Measurements from ENCODE around the gene STRAP. TPM values are rescaled to one million over a fixed set of nuclear protein-coding genes. Genes with fewer than 3 reads are reported as not detected.

Gene STRAP
- total and polyA plus RNA-seq, 2 donors (not counting 1 experiment from before 2014, with no cell fraction given), result 44.4 to 49.0 TPM

- Histone ChIP-seq H3K27me3 (replicated peaks in 1 of 4; ENCODE audit: control extremely low read depth in 1 of 4, control insufficient read depth in 3 of 4, insufficient read depth in 4 of 4, low read length in 3 of 4) (no peaks in the 10 kb centered on the region), H4K20me1 (ENCODE audit: control insufficient read depth, insufficient read depth, low read length, poor library complexity, severe bottlenecking) (no peaks in the 10 kb centered on the region), H2AFZ (ENCODE audit: insufficient read depth, low read depth, low read length, poor library complexity, severe bottlenecking) (no peak overlapping the region), H3K4me3 (ENCODE audit: control extremely low read depth in 1 of 5, extremely low read depth in 1 of 5, insufficient read depth in 1 of 5, low read depth in 2 of 5, low read length in 4 of 5) (no peak overlapping the region), H3K79me2 (ENCODE audit: control insufficient read depth, insufficient read depth, low read length) (peaks cover 21% of the 10 kb centered on the region), H3K36me3 (replicated peaks in 1 of 2; ENCODE audit: control extremely low read depth in 1 of 2, control insufficient read depth in 1 of 2, extremely low read depth in 1 of 2, insufficient read depth in 2 of 2, low read length in 1 of 2) (peaks cover 0 to 5% of the 10 kb centered on the region in 2 experiments), H3K27ac (ENCODE audit: low read length in 2 of 2) (no peak overlapping the region), H3K9me3 (ENCODE audit: control extremely low read depth in 1 of 3, control insufficient read depth in 2 of 3, insufficient read depth in 1 of 3, low read length in 2 of 3) (peaks cover 0 to 3% (median 0%) of the 10 kb centered on the region in 3 donors), H3K9ac (ENCODE audit: low read length) (no peak overlapping the region), H3K4me2 (replicated peaks; ENCODE audit: low read depth, low read length, poor library complexity, severe bottlenecking) (no peak overlapping the region), H3K4me1 (ENCODE audit: control insufficient read depth in 2 of 2, insufficient read depth in 2 of 2, low read length in 2 of 2) (peaks cover 11 to 13% of the 10 kb centered on the region in 2 donors)
- CTCF ChIA-PET, result no interaction called here
- Mint-ChIP-seq H3K9me3 (ENCODE audit: insufficient read depth) (peaks cover 2% of the 10 kb centered on the region), H3K4me1 (peaks cover 19% of the 10 kb centered on the region), H3K4me3 (no peak overlapping the region), H3K27me3 (no peaks in the 10 kb centered on the region), H3K27ac (no peak overlapping the region)
- no CpG with 5 or more reads among the region's 1 CpG for WGBS (ENCODE audit: insufficient coverage)
- no peak for TF ChIP-seq EZH2 (IDR thresholded peaks at IDR 0.05; ENCODE audit: borderline replicate concordance, insufficient read depth, low read depth, low read length, poor library complexity, severe bottlenecking)
- TF ChIP-seq, protein P1, sequence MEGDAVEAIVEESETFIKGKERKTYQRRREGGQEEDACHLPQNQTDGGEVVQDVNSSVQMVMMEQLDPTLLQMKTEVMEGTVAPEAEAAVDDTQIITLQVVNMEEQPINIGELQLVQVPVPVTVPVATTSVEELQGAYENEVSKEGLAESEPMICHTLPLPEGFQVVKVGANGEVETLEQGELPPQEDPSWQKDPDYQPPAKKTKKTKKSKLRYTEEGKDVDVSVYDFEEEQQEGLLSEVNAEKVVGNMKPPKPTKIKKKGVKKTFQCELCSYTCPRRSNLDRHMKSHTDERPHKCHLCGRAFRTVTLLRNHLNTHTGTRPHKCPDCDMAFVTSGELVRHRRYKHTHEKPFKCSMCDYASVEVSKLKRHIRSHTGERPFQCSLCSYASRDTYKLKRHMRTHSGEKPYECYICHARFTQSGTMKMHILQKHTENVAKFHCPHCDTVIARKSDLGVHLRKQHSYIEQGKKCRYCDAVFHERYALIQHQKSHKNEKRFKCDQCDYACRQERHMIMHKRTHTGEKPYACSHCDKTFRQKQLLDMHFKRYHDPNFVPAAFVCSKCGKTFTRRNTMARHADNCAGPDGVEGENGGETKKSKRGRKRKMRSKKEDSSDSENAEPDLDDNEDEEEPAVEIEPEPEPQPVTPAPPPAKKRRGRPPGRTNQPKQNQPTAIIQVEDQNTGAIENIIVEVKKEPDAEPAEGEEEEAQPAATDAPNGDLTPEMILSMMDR (IDR thresholded peaks at IDR 0.05), result no peak
- no peak for ATAC-seq (ENCODE audit: low read depth)
- POLR2A ChIA-PET, result no interaction called here
- intact Hi-C loops (cut with micrococcal nuclease), result no loop called here
- DNase-seq, result no peak
Observed at GRCh38 chr12:15932327-15932726, 50.1 kb downstream of the STRAP start.

DNA sequence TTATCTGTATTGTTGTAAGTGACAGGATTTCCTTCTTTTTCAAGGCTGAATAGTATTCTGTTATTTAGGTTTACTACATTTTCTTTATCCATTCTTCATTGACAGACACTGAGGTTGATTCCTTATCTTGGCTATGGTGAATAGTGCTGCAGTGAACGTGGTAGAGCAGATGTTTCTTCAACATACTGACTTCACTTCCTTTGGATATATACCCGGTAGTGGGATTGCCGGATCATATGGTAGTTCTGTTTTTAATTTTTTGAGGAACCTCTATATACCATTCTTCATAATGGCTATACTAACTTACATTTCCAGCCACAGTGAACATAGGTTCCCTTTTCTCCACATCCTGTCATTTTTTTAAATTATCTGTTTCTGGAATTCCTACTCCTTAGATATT, 50.8 kb downstream of the STRAP start:
- H3K4me1 Mint-ChIP-seq, result peaks cover 26% of the 10 kb centered on the region
- no peak overlapping the region for H3K27ac ChIP-seq (ENCODE audit: low read length in 2 of 2)
- peaks cover 0 to 5% of the 10 kb centered on the region in 2 experiments for H3K36me3 ChIP-seq (replicated peaks in 1 of 2; ENCODE audit: control extremely low read depth in 1 of 2, control insufficient read depth in 1 of 2, extremely low read depth in 1 of 2, insufficient read depth in 2 of 2, low read length in 1 of 2)
- POLR2A ChIA-PET, result no interaction called here
- peaks cover 21% of the 10 kb centered on the region for H3K79me2 ChIP-seq (ENCODE audit: control insufficient read depth, insufficient read depth, low read length)
- no peak for ATAC-seq (ENCODE audit: low read depth)
- no peak for DNase-seq
- H3K9ac ChIP-seq (ENCODE audit: low read length), result no peak overlapping the region
- no peaks in the 10 kb centered on the region for H4K20me1 ChIP-seq (ENCODE audit: control insufficient read depth, insufficient read depth, low read length, poor library complexity, severe bottlenecking)
- no peak overlapping the region for H3K4me3 ChIP-seq (ENCODE audit: control extremely low read depth in 1 of 5, extremely low read depth in 1 of 5, insufficient read depth in 1 of 5, low read depth in 2 of 5, low read length in 4 of 5)
- WGBS (ENCODE audit: insufficient coverage), result no CpG with 5 or more reads among the region's 3 CpGs
- H3K27ac Mint-ChIP-seq, result no peak overlapping the region
- no peak overlapping the region for H2AFZ ChIP-seq (ENCODE audit: insufficient read depth, low read depth, low read length, poor library complexity, severe bottlenecking)
- intact Hi-C loops (cut with micrococcal nuclease), result no loop called here
- H3K27me3 ChIP-seq (replicated peaks in 1 of 4; ENCODE audit: control extremely low read depth in 1 of 4, control insufficient read depth in 3 of 4, insufficient read depth in 4 of 4, low read length in 3 of 4), result no peaks in the 10 kb centered on the region
- H3K9me3 ChIP-seq (ENCODE audit: control extremely low read depth in 1 of 3, control insufficient read depth in 2 of 3, insufficient read depth in 1 of 3, low read length in 2 of 3), result peaks cover 0 to 3% (median 0%) of the 10 kb centered on the region in 3 donors
- no peak overlapping the region for H3K4me3 Mint-ChIP-seq
- TF ChIP-seq EZH2 (IDR thresholded peaks at IDR 0.05; ENCODE audit: borderline replicate concordance, insufficient read depth, low read depth, low read length, poor library complexity, severe bottlenecking), result no peak
- TF ChIP-seq, protein P1 (IDR thresholded peaks at IDR 0.05), result no peak
- CTCF ChIA-PET, result no interaction called here
- H3K4me2 ChIP-seq (replicated peaks; ENCODE audit: low read depth, low read length, poor library complexity, severe bottlenecking), result no peak overlapping the region
- peaks cover 11 to 13% of the 10 kb centered on the region in 2 donors for H3K4me1 ChIP-seq (ENCODE audit: control insufficient read depth in 2 of 2, insufficient read depth in 2 of 2, low read length in 2 of 2)
- H3K9me3 Mint-ChIP-seq (ENCODE audit: insufficient read depth), result peaks cover 2% of the 10 kb centered on the region
- H3K27me3 Mint-ChIP-seq, result no peaks in the 10 kb centered on the region

Measured in B cell (primary cell).